Measurements from ENCODE around the gene CRYBG3.

Gene CRYBG3

GRCh38 chr3:97871801-97872524 is 50.2 kb downstream of the CRYBG3 start:
- Histone ChIP-seq H2BK120ac (ENCODE audit: insufficient read depth, low read length, poor library complexity) (no peak overlapping the region), H3K27ac (ENCODE audit: low read depth, low read length) (peak overlapping the region; percentile 27), H3K36me3 (ENCODE audit: control insufficient read depth in 1 of 2, insufficient read depth in 2 of 2, low read length in 2 of 2) (no peaks in the 10 kb centered on the region), H4K12ac (ENCODE audit: low read depth, low read length) (no peak overlapping the region), H4K8ac (ENCODE audit: low read depth, low read length) (no peak overlapping the region), H3K79me1 (ENCODE audit: low read length) (no peaks in the 10 kb centered on the region), H3K79me2 (ENCODE audit: control insufficient read depth, insufficient read depth, low read length, poor library complexity) (no peaks in the 10 kb centered on the region), H3K4me2 (ENCODE audit: low read length) (no peak overlapping the region), H3K9ac (ENCODE audit: low read length) (no peak overlapping the region), H2BK5ac (ENCODE audit: low read depth, low read length, poor library complexity) (no peak overlapping the region), H3K23ac (ENCODE audit: low read length) (no peak overlapping the region), H3K9me3 (ENCODE audit: insufficient read depth, low read depth, low read length) (no peaks in the 10 kb centered on the region), H3K18ac (ENCODE audit: low read length) (no peak overlapping the region), H3K14ac (ENCODE audit: low read length) (no peak overlapping the region), H2AK5ac (ENCODE audit: low read length) (no peak overlapping the region), H3K4me1 (ENCODE audit: control insufficient read depth in 1 of 2, insufficient read depth in 2 of 2, low read length in 2 of 2) (peaks cover 0 to 3% of the 10 kb centered on the region in 2 experiments), H2BK12ac (ENCODE audit: low read length) (no peak overlapping the region), H4K91ac (ENCODE audit: low read depth, low read length) (no peak overlapping the region), H2AFZ (ENCODE audit: insufficient read depth, low read length, poor library complexity) (no peak overlapping the region), H3K4ac (ENCODE audit: low read depth, low read length) (no peak overlapping the region), H3K4me3 (ENCODE audit: low read depth, low read length) (no peak overlapping the region), H3K27me3 (ENCODE audit: insufficient read depth, low read length) (no peaks in the 10 kb centered on the region)
- peak; percentile 57 to 87 for DNase-seq
- no CpG with 5 or more reads among the region's 6 CpGs for WGBS (ENCODE audit: extremely low coverage, insufficient coverage, insufficient read length)

GRCh38 chr3:97872525-97873042 is 50.8 kb downstream of the CRYBG3 start:
- Histone ChIP-seq H4K12ac (ENCODE audit: low read depth, low read length) (no peak overlapping the region), H3K36me3 (ENCODE audit: control insufficient read depth in 1 of 2, insufficient read depth in 2 of 2, low read length in 2 of 2) (no peaks in the 10 kb centered on the region), H3K4me3 (ENCODE audit: low read depth, low read length) (no peak overlapping the region), H3K18ac (ENCODE audit: low read length) (no peak overlapping the region), H2AK5ac (ENCODE audit: low read length) (no peak overlapping the region), H3K23ac (ENCODE audit: low read length) (no peak overlapping the region), H3K9me3 (ENCODE audit: insufficient read depth, low read depth, low read length) (no peaks in the 10 kb centered on the region), H3K14ac (ENCODE audit: low read length) (no peak overlapping the region), H2BK12ac (ENCODE audit: low read length) (no peak overlapping the region), H2BK5ac (ENCODE audit: low read depth, low read length, poor library complexity) (no peak overlapping the region), H3K27ac (ENCODE audit: low read depth, low read length) (peak overlapping the region; percentile 27), H4K91ac (ENCODE audit: low read depth, low read length) (no peak overlapping the region), H3K4me1 (ENCODE audit: control insufficient read depth in 1 of 2, insufficient read depth in 2 of 2, low read length in 2 of 2) (peaks cover 0 to 9% of the 10 kb centered on the region in 2 experiments), H3K4me2 (ENCODE audit: low read length) (no peak overlapping the region), H3K9ac (ENCODE audit: low read length) (no peak overlapping the region), H3K4ac (ENCODE audit: low read depth, low read length) (no peak overlapping the region), H3K27me3 (ENCODE audit: insufficient read depth, low read length) (no peaks in the 10 kb centered on the region), H3K79me2 (ENCODE audit: control insufficient read depth, insufficient read depth, low read length, poor library complexity) (no peaks in the 10 kb centered on the region), H3K79me1 (ENCODE audit: low read length) (no peaks in the 10 kb centered on the region), H2BK120ac (ENCODE audit: insufficient read depth, low read length, poor library complexity) (no peak overlapping the region), H4K8ac (ENCODE audit: low read depth, low read length) (no peak overlapping the region), H2AFZ (ENCODE audit: insufficient read depth, low read length, poor library complexity) (no peak overlapping the region)
- DNase-seq, result no peak
- no CpG with 5 or more reads among the region's 1 CpG for WGBS (ENCODE audit: extremely low coverage, insufficient coverage, insufficient read length)

GRCh38 chr3:97880267-97880666 is 58.5 kb downstream of the CRYBG3 start:
- no peak overlapping the region for H3K14ac ChIP-seq (ENCODE audit: low read length)
- peaks cover 0 to 11% of the 10 kb centered on the region in 2 experiments for H3K4me1 ChIP-seq (ENCODE audit: control insufficient read depth in 1 of 2, insufficient read depth in 2 of 2, low read length in 2 of 2)
- no peak overlapping the region for H3K4me2 ChIP-seq (ENCODE audit: low read length)
- H3K27me3 ChIP-seq (ENCODE audit: insufficient read depth, low read length), result no peaks in the 10 kb centered on the region
- no peak overlapping the region for H3K9ac ChIP-seq (ENCODE audit: low read length)
- H4K91ac ChIP-seq (ENCODE audit: low read depth, low read length), result no peak overlapping the region
- no peaks in the 10 kb centered on the region for H3K79me1 ChIP-seq (ENCODE audit: low read length)
- no peak overlapping the region for H4K8ac ChIP-seq (ENCODE audit: low read depth, low read length)
- no peaks in the 10 kb centered on the region for H3K79me2 ChIP-seq (ENCODE audit: control insufficient read depth, insufficient read depth, low read length, poor library complexity)
- H2AK5ac ChIP-seq (ENCODE audit: low read length), result no peak overlapping the region
- DNase-seq, result no peak
- no peak overlapping the region for H3K27ac ChIP-seq (ENCODE audit: low read depth, low read length)
- H3K9me3 ChIP-seq (ENCODE audit: insufficient read depth, low read depth, low read length), result no peaks in the 10 kb centered on the region
- no peak overlapping the region for H3K4ac ChIP-seq (ENCODE audit: low read depth, low read length)
- no peaks in the 10 kb centered on the region for H3K36me3 ChIP-seq (ENCODE audit: control insufficient read depth in 1 of 2, insufficient read depth in 2 of 2, low read length in 2 of 2)
- H4K12ac ChIP-seq (ENCODE audit: low read depth, low read length), result no peak overlapping the region
- no peak overlapping the region for H2BK120ac ChIP-seq (ENCODE audit: insufficient read depth, low read length, poor library complexity)
- H2BK5ac ChIP-seq (ENCODE audit: low read depth, low read length, poor library complexity), result no peak overlapping the region
- no peak overlapping the region for H3K4me3 ChIP-seq (ENCODE audit: low read depth, low read length)
- no peak overlapping the region for H2AFZ ChIP-seq (ENCODE audit: insufficient read depth, low read length, poor library complexity)
- no peak overlapping the region for H2BK12ac ChIP-seq (ENCODE audit: low read length)
- no peak overlapping the region for H3K23ac ChIP-seq (ENCODE audit: low read length)
- no peak overlapping the region for H3K18ac ChIP-seq (ENCODE audit: low read length)

GRCh38 chr3:97882975-97883598 is 61.3 kb downstream of the CRYBG3 start:
- Histone ChIP-seq H2BK5ac (ENCODE audit: low read depth, low read length, poor library complexity) (no peak overlapping the region), H3K18ac (ENCODE audit: low read length) (no peak overlapping the region), H2BK12ac (ENCODE audit: low read length) (no peak overlapping the region), H4K12ac (ENCODE audit: low read depth, low read length) (no peak overlapping the region), H3K4me2 (ENCODE audit: low read length) (no peak overlapping the region), H3K14ac (ENCODE audit: low read length) (no peak overlapping the region), H3K36me3 (ENCODE audit: control insufficient read depth in 1 of 2, insufficient read depth in 2 of 2, low read length in 2 of 2) (no peaks in the 10 kb centered on the region), H3K79me2 (ENCODE audit: control insufficient read depth, insufficient read depth, low read length, poor library complexity) (no peaks in the 10 kb centered on the region), H4K91ac (ENCODE audit: low read depth, low read length) (no peak overlapping the region), H3K23ac (ENCODE audit: low read length) (no peak overlapping the region), H3K4me3 (ENCODE audit: low read depth, low read length) (no peak overlapping the region), H2BK120ac (ENCODE audit: insufficient read depth, low read length, poor library complexity) (no peak overlapping the region), H3K9ac (ENCODE audit: low read length) (no peak overlapping the region), H2AFZ (ENCODE audit: insufficient read depth, low read length, poor library complexity) (no peak overlapping the region), H3K27me3 (ENCODE audit: insufficient read depth, low read length) (no peaks in the 10 kb centered on the region), H2AK5ac (ENCODE audit: low read length) (no peak overlapping the region), H3K9me3 (ENCODE audit: insufficient read depth, low read depth, low read length) (no peaks in the 10 kb centered on the region), H4K8ac (ENCODE audit: low read depth, low read length) (no peak overlapping the region), H3K4me1 (ENCODE audit: control insufficient read depth in 1 of 2, insufficient read depth in 2 of 2, low read length in 2 of 2) (peaks cover 0 to 1% of the 10 kb centered on the region in 2 experiments), H3K4ac (ENCODE audit: low read depth, low read length) (no peak overlapping the region), H3K27ac (ENCODE audit: low read depth, low read length) (no peak overlapping the region), H3K79me1 (ENCODE audit: low read length) (no peaks in the 10 kb centered on the region)
- no CpG with 5 or more reads among the region's 5 CpGs for WGBS (ENCODE audit: extremely low coverage, insufficient coverage, insufficient read length)
- no peak for DNase-seq

Data from trophoblast cell (in vitro differentiated cells and primary cell).